ENCODE data around the gene PTGFRN. TPM values are rescaled to one million over a fixed set of nuclear protein-coding genes. Genes with fewer than 3 reads are reported as not detected.

The PTGFRN gene
- total RNA-seq, 1 experiment from 2014 or later, result 57.4 TPM

GRCh38 chr1:117034791-117035290 is 125.1 kb downstream of the PTGFRN start:
- intact Hi-C loops (cut with micrococcal nuclease), result no loop called here
- ATAC-seq, result no peak

GRCh38 chr1:117036018-117036461 is 126.3 kb downstream of the PTGFRN start:
- ATAC-seq (no peak), DNase-seq (no peak)
- no peak for TF ChIP-seq EZH2 (IDR thresholded peaks at IDR 0.05; ENCODE audit: low read length, unreplicated experiment)
- no peak for TF ChIP-seq CTCF (conservative IDR thresholded peaks at IDR 0.05; ENCODE audit: low read depth, low read length)
- TF ChIP-seq EZH2phosphoT487 (IDR thresholded peaks at IDR 0.05; ENCODE audit: borderline replicate concordance, low read length), result no peak
- BruUV-seq (replicated peaks), result no TSS peak
- Histone ChIP-seq H3K9me3 (ENCODE audit: low read length) (no peaks in the 10 kb centered on the region), H3K9ac (ENCODE audit: low read length) (no peak overlapping the region), H3F3A (ENCODE audit: low read length, unreplicated experiment) (no peaks in the 10 kb centered on the region), H3K9me2 (replicated peaks; ENCODE audit: low read length) (no peaks in the 10 kb centered on the region), H3K27ac (ENCODE audit: low read length) (no peak overlapping the region), H2AFZ (ENCODE audit: low read length) (no peak overlapping the region), H3K4me3 (ENCODE audit: low read length) (no peak overlapping the region), H3K4me2 (ENCODE audit: low read length) (no peak overlapping the region), H3K27me3 (ENCODE audit: low read length) (no peaks in the 10 kb centered on the region), H3K4me1 (ENCODE audit: insufficient read depth, low read length) (no peaks in the 10 kb centered on the region), H3K79me2 (ENCODE audit: low read length) (no peaks in the 10 kb centered on the region), H3K36me3 (ENCODE audit: low read depth, low read length) (no peaks in the 10 kb centered on the region), H4K20me1 (ENCODE audit: low read length) (no peaks in the 10 kb centered on the region)
- intact Hi-C loops (cut with micrococcal nuclease), result no loop called here
- ChIA-PET POLR2A (ENCODE audit: unreplicated experiment) (no interaction called here), CTCF (no interaction called here)

More at GRCh38 chr1:117034791-117035290, 125.1 kb downstream of the PTGFRN start:
- no peak overlapping the region for H3K9ac ChIP-seq (ENCODE audit: low read length)
- H3K27me3 ChIP-seq (ENCODE audit: low read length), result no peaks in the 10 kb centered on the region
- no peaks in the 10 kb centered on the region for H4K20me1 ChIP-seq (ENCODE audit: low read length)
- H3K36me3 ChIP-seq (ENCODE audit: low read depth, low read length), result no peaks in the 10 kb centered on the region
- no peaks in the 10 kb centered on the region for H3K4me1 ChIP-seq (ENCODE audit: insufficient read depth, low read length)
- H3K9me3 ChIP-seq (ENCODE audit: low read length), result no peaks in the 10 kb centered on the region
- no peaks in the 10 kb centered on the region for H3K79me2 ChIP-seq (ENCODE audit: low read length)
- H2AFZ ChIP-seq (ENCODE audit: low read length), result no peak overlapping the region
- no peak for DNase-seq
- ChIA-PET POLR2A (ENCODE audit: unreplicated experiment) (no interaction called here), CTCF (no interaction called here)
- H3K4me2 ChIP-seq (ENCODE audit: low read length), result no peak overlapping the region
- no peak overlapping the region for H3K27ac ChIP-seq (ENCODE audit: low read length)
- BruUV-seq (replicated peaks), result no TSS peak
- H3F3A ChIP-seq (ENCODE audit: low read length, unreplicated experiment), result no peaks in the 10 kb centered on the region
- no peaks in the 10 kb centered on the region for H3K9me2 ChIP-seq (replicated peaks; ENCODE audit: low read length)
- TF ChIP-seq CTCF (conservative IDR thresholded peaks at IDR 0.05; ENCODE audit: low read depth, low read length), result no peak
- no peak for TF ChIP-seq EZH2 (IDR thresholded peaks at IDR 0.05; ENCODE audit: low read length, unreplicated experiment)
- no peak for TF ChIP-seq EZH2phosphoT487 (IDR thresholded peaks at IDR 0.05; ENCODE audit: borderline replicate concordance, low read length)
- no peak overlapping the region for H3K4me3 ChIP-seq (ENCODE audit: low read length)

- ATAC-seq (no peak), DNase-seq (no peak)
- no peak overlapping the region for H3K27ac ChIP-seq (ENCODE audit: low read length)
- H3K79me2 ChIP-seq (ENCODE audit: low read length), result no peaks in the 10 kb centered on the region
- no peaks in the 10 kb centered on the region for H3K36me3 ChIP-seq (ENCODE audit: low read depth, low read length)
- no peaks in the 10 kb centered on the region for H3K4me1 ChIP-seq (ENCODE audit: insufficient read depth, low read length)
- H4K20me1 ChIP-seq (ENCODE audit: low read length), result no peaks in the 10 kb centered on the region
- intact Hi-C loops (cut with micrococcal nuclease), result no loop called here
- no peak overlapping the region for H3K4me2 ChIP-seq (ENCODE audit: low read length)
- no peak overlapping the region for H2AFZ ChIP-seq (ENCODE audit: low read length)
- BruUV-seq (replicated peaks), result no TSS peak
- no peaks in the 10 kb centered on the region for H3K27me3 ChIP-seq (ENCODE audit: low read length)
- H3K9ac ChIP-seq (ENCODE audit: low read length), result no peak overlapping the region
- no peaks in the 10 kb centered on the region for H3F3A ChIP-seq (ENCODE audit: low read length, unreplicated experiment)
- POLR2A ChIA-PET (ENCODE audit: unreplicated experiment), result no interaction called here
- H3K4me3 ChIP-seq (ENCODE audit: low read length), result no peak overlapping the region
- CTCF ChIA-PET, result no interaction called here
- no peak for TF ChIP-seq CTCF (conservative IDR thresholded peaks at IDR 0.05; ENCODE audit: low read depth, low read length)
- no peak for TF ChIP-seq EZH2 (IDR thresholded peaks at IDR 0.05; ENCODE audit: low read length, unreplicated experiment)
- no peak for TF ChIP-seq EZH2phosphoT487 (IDR thresholded peaks at IDR 0.05; ENCODE audit: borderline replicate concordance, low read length)
- H3K9me3 ChIP-seq (ENCODE audit: low read length), result no peaks in the 10 kb centered on the region
- no peaks in the 10 kb centered on the region for H3K9me2 ChIP-seq (replicated peaks; ENCODE audit: low read length)
Measured at GRCh38 chr1:117037802-117038201, 128.1 kb downstream of the PTGFRN start.
